HFFc6 (cell line): ENCODE data around the gene DCK. TPM values are rescaled to one million over a fixed set of nuclear protein-coding genes. Genes with fewer than 3 reads are reported as not detected.
"Not testable (repeated sequence)": the region's sequence is repeated elsewhere in the genome, so short reads cannot be mapped to it uniquely, and the experiment has no call there.

Experiments used
- DNase-seq: peaks from one replicate; pipeline ENCODE4 v3.0.0-alpha.2; 2018
- H3K27ac Mint-ChIP-seq: 2 replicates; pipeline ENCODE4 v1.8.0; 2020; ENCODE audit warnings: mild to moderate bottlenecking, mixed read lengths
- H3K27me3 Mint-ChIP-seq: 2 replicates; pipeline ENCODE4 v1.8.0; 2021; ENCODE audit warnings: mild to moderate bottlenecking, moderate library complexity, mixed read lengths; ENCODE audit not compliant: insufficient read depth
- H3K36me3 Mint-ChIP-seq: 2 replicates; pipeline ENCODE4 v1.8.0; 2021; ENCODE audit warnings: low read depth, mixed read lengths
- H3K4me1 Mint-ChIP-seq: 2 replicates; pipeline ENCODE4 v1.8.0; 2020; ENCODE audit warnings: low read depth, mixed read lengths
- H3K4me3 Mint-ChIP-seq: 2 replicates; pipeline ENCODE4 v1.8.0; 2020; ENCODE audit warnings: mild to moderate bottlenecking, moderate library complexity, mixed read lengths
- H3K9me3 Mint-ChIP-seq: 2 replicates; pipeline ENCODE4 v1.8.0; 2020; ENCODE audit warnings: mild to moderate bottlenecking, mixed read lengths
- CTCF ChIP-seq: fragments of 200-600 bp; sonication (generic); IDR thresholded peaks from 2 replicates; pipeline ENCODE4 v1.5.0; 2021; ENCODE audit warnings: antibody characterized with exemption, mild to moderate bottlenecking
- total RNA-seq, 6 experiments: library from RNA; stranded (reverse); fragmentation: NEBNext Ultra II Directional; extraction: Animal tissue kit (Norgen Biotek cat#: 25700); gene quantifications; 2 replicates in 1 of 6; 3 replicates in 5 of 6; pipeline ENCODE4 v1.2.3, GENCODE V29; 2021

The DCK gene
- total RNA-seq, 6 experiments from 2014 or later = 13.1 to 23.9 (median 22.3) TPM

GRCh38 chr4:70997546-70997945, 4.1 kb downstream of the DCK start:
- H3K4me1 Mint-ChIP-seq = peaks cover 55% of the 10 kb centered on the region
- H3K27ac Mint-ChIP-seq = peak overlapping the region; percentile 36
- peak; percentile 43; the same call in 1 of the 2 replicates for TF ChIP-seq CTCF
- peaks cover 67% of the 10 kb centered on the region for H3K36me3 Mint-ChIP-seq
- H3K4me3 Mint-ChIP-seq = peak overlapping the region; percentile 91
- no peak for DNase-seq
- H3K27me3 Mint-ChIP-seq = no peaks in the 10 kb centered on the region
- peaks cover 28% of the 10 kb centered on the region for H3K9me3 Mint-ChIP-seq

- Mint-ChIP-seq H3K4me1 (peaks cover 62% of the 10 kb centered on the region), H3K9me3 (peaks cover 28% of the 10 kb centered on the region), H3K36me3 (peaks cover 63% of the 10 kb centered on the region)
- not testable (repeated sequence) for H3K27me3 Mint-ChIP-seq, DNase-seq, H3K27ac Mint-ChIP-seq, H3K4me3 Mint-ChIP-seq
Measured at GRCh38 chr4:70999639-71000038, 6.2 kb downstream of the DCK start.

- DNase-seq, H3K27ac Mint-ChIP-seq, H3K27me3 Mint-ChIP-seq, H3K4me3 Mint-ChIP-seq: not testable (repeated sequence)
- Mint-ChIP-seq H3K36me3 (peaks cover 51% of the 10 kb centered on the region), H3K9me3 (peaks cover 28% of the 10 kb centered on the region), H3K4me1 (peaks cover 45% of the 10 kb centered on the region)
Measured at GRCh38 chr4:71001363-71001762, 7.9 kb downstream of the DCK start.

GRCh38 chr4:71004281-71004851, 10.9 kb downstream of the DCK start:
- Mint-ChIP-seq H3K4me3 (no peak overlapping the region), H3K4me1 (peaks cover 43% of the 10 kb centered on the region), H3K27me3 (no peaks in the 10 kb centered on the region), H3K9me3 (peaks cover 28% of the 10 kb centered on the region), H3K27ac (peak overlapping the region; percentile 45), H3K36me3 (peaks cover 36% of the 10 kb centered on the region)
- no peak for TF ChIP-seq CTCF
- no peak for DNase-seq

GRCh38 chr4:71005025-71005424, 11.6 kb downstream of the DCK start:
- H3K4me3 Mint-ChIP-seq, H3K27me3 Mint-ChIP-seq, H3K27ac Mint-ChIP-seq, DNase-seq: not testable (repeated sequence)
- H3K9me3 Mint-ChIP-seq = peaks cover 21% of the 10 kb centered on the region
- peaks cover 29% of the 10 kb centered on the region for H3K36me3 Mint-ChIP-seq
- peaks cover 50% of the 10 kb centered on the region for H3K4me1 Mint-ChIP-seq

- DNase-seq = no peak
- Mint-ChIP-seq H3K4me1 (peaks cover 53% of the 10 kb centered on the region), H3K27me3 (no peaks in the 10 kb centered on the region), H3K4me3 (no peak overlapping the region), H3K27ac (no peak overlapping the region), H3K36me3 (peaks cover 16% of the 10 kb centered on the region), H3K9me3 (peaks cover 8% of the 10 kb centered on the region; the same call in 1 of the 2 replicates)
- TF ChIP-seq CTCF = no peak
Measured at GRCh38 chr4:71006203-71006907, 12.9 kb downstream of the DCK start.

- Mint-ChIP-seq H3K27me3 (no peaks in the 10 kb centered on the region), H3K9me3 (no peaks in the 10 kb centered on the region), H3K36me3 (peaks cover 5% of the 10 kb centered on the region), H3K27ac (peak overlapping the region; percentile 62), H3K4me3 (peak overlapping the region; percentile 72; the same call in 1 of the 2 replicates), H3K4me1 (peaks cover 40% of the 10 kb centered on the region)
- DNase-seq = no peak
- no peak for TF ChIP-seq CTCF
Measured at GRCh38 chr4:71008196-71008595, 14.7 kb downstream of the DCK start.
